ENCODE data around the gene CIB4.

GRCh38 chr2:26639685-26640243, 1.4 kb downstream of the CIB4 start:
- TF ChIP-seq CTCF (conservative IDR thresholded peaks at IDR 0.05) (no peak), EZH2 (IDR thresholded peaks at IDR 0.05; ENCODE audit: low read depth) (no peak)

Measured in PC-9 (cell line).